Stomach (tissue), 9 donors: Measurements from ENCODE around the gene NTRK2. TPM values are rescaled to one million over a fixed set of nuclear protein-coding genes. Genes with fewer than 3 reads are reported as not detected.
"Not testable (repeated sequence)": the region's sequence is repeated elsewhere in the genome, so short reads cannot be mapped to it uniquely, and the experiment has no call there.

Experiments
- DNase-seq, 2 donors: peaks; one replicate each; pipeline versions ENCODE4 v3.0.0 to v3.0.0-alpha.2; 2013 to 2019
- H3K27ac ChIP-seq, 5 donors: fragments of 200-600 bp in 4 of 5; sonication (generic) in 4 of 5; one replicate each; pipeline ENCODE4 v1.5.1; 2013 to 2019; ENCODE audit warnings: mild to moderate bottlenecking in 1 of 5, moderate library complexity in 1 of 5
- H3K27me3 ChIP-seq, 3 donors: fragments of 200-600 bp; sonication (generic); one replicate each; pipeline ENCODE4 v1.5.1; 2017 to 2019; ENCODE audit warnings: mixed run types in 1 of 3
- H3K36me3 ChIP-seq, 4 donors: fragments of 200-600 bp; sonication (generic); 1 replicate in 3 of 4; 2 replicates in 1 of 4; pipeline ENCODE4 v1.5.1; 2016 to 2019
- H3K4me1 ChIP-seq, 4 donors: fragments of 200-600 bp; sonication (generic); one replicate each; pipeline ENCODE4 v1.5.1; 2016 to 2019
- H3K4me3 ChIP-seq, 4 donors: fragments of 200-600 bp; sonication (generic) in 3 of 4; one replicate each; pipeline ENCODE4 v1.5.1; 2016 to 2019; ENCODE audit warnings: mild to moderate bottlenecking in 1 of 4
- H3K9me3 ChIP-seq, 4 donors: fragments of 200-600 bp; sonication (generic); one replicate each; pipeline ENCODE4 v1.5.1; 2016 to 2019
- EP300 ChIP-seq: sonication (generic); formaldehyde crosslinking; IDR thresholded peaks from one replicate; pipeline ENCODE4 v1.6.1; 2017; ENCODE audit warnings: antibody characterized with exemption
- POLR2A ChIP-seq, 4 donors: fragments of 450-650 bp; IDR thresholded peaks; one replicate each; pipeline ENCODE4 v1.6.1; 2016; ENCODE audit warnings: antibody characterized with exemption in 4 of 4, control low read depth in 2 of 4, mild to moderate bottlenecking in 1 of 4, moderate library complexity in 1 of 4
- POLR2AphosphoS5 ChIP-seq, 3 donors: sonication (generic); formaldehyde crosslinking; IDR thresholded peaks; one replicate each; pipeline ENCODE4 v1.6.1; 2016; ENCODE audit warnings: antibody characterized with exemption in 3 of 3
- WGBS, 5 donors: extraction: QIAGEN DNeasy Blood & Tissue Kit in 3 of 5; methylation state at CpG; one replicate each; pipeline versions ENCODE4 v1.1.5 to v1.1.7; 2013 to 2018; 5-methylcytosine and 5-hydroxymethylcytosine counted together
- intact Hi-C: fragments of 100-400 bp; cut with DNase I; formaldehyde crosslinking; loops from one replicate; pipeline ENCODE4 v1.15.1; 2023; ENCODE audit warnings: low total_unique reads
- polyA plus RNA-seq, 3 donors: library from polyadenylated mRNA; stranded (reverse); fragments of 200-250 nt; gene quantifications; one replicate each; pipeline ENCODE4 v1.2.3, GENCODE V29; 2013
- total RNA-seq, 5 donors: library from RNA; depleted of rRNA; stranded (reverse); fragments of >200 nt; gene quantifications; one replicate each; pipeline versions ENCODE4 v1.1.0 to v1.2.3, GENCODE V29; 2014 to 2016
- TF ChIP-seq, protein P1 (sequence below), 7 experiments: fragments of 450-650 bp in 4 of 7; fragments of 200-600 bp in 3 of 7; sonication (generic) in 3 of 7; IDR thresholded peaks; one replicate each; pipeline ENCODE4 v1.5.1; 2016 to 2019; ENCODE audit warnings: antibody characterized with exemption in 7 of 7, control low read depth in 2 of 7, mild to moderate bottlenecking in 1 of 7
- donor health status: healthy with polysubstance abuse.
- donor health status: Bipolar disorder and iron deficiency.
- donor health status: healthy.

Gene NTRK2
- total and polyA plus RNA-seq, 8 donors: 0.06 to 8.8 (median 2.6) TPM

DNA sequence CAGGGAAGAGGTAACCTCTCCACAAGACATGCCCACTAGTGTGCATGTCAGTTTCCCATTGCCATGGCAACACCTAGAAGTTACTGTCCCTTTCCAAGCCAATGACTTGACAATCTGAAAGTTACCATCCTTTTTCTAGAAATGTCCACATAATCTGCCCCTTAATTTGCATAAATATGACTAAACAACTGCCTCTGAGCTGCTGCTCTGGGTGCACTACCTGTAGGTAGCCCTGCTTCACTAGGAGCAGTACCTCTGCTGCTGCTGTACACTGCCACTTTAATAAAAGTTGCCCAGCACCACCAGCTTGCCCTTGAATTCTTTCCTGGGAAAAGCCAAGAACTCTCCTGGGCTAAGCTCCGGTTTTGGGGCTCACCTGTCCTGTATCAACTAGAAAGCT is 392.4 kb downstream of the NTRK2 start:
- Histone ChIP-seq H3K4me3 (no peak overlapping the region), H3K9me3 (peaks cover 0 to 5% (median 0%) of the 10 kb centered on the region in 4 donors), H3K36me3 (no peaks in the 10 kb centered on the region), H3K27ac (no peak overlapping the region), H3K27me3 (no peaks in the 10 kb centered on the region), H3K4me1 (no peaks in the 10 kb centered on the region)
- WGBS, 5 donors: 67 to 89% (median 78%) methylated on average over 1 of the region's 1 CpG
- intact Hi-C loops: no loop called here
- no peak for TF ChIP-seq POLR2AphosphoS5 (IDR thresholded peaks at IDR 0.05)
- TF ChIP-seq EP300: no peak
- TF ChIP-seq, protein P1, sequence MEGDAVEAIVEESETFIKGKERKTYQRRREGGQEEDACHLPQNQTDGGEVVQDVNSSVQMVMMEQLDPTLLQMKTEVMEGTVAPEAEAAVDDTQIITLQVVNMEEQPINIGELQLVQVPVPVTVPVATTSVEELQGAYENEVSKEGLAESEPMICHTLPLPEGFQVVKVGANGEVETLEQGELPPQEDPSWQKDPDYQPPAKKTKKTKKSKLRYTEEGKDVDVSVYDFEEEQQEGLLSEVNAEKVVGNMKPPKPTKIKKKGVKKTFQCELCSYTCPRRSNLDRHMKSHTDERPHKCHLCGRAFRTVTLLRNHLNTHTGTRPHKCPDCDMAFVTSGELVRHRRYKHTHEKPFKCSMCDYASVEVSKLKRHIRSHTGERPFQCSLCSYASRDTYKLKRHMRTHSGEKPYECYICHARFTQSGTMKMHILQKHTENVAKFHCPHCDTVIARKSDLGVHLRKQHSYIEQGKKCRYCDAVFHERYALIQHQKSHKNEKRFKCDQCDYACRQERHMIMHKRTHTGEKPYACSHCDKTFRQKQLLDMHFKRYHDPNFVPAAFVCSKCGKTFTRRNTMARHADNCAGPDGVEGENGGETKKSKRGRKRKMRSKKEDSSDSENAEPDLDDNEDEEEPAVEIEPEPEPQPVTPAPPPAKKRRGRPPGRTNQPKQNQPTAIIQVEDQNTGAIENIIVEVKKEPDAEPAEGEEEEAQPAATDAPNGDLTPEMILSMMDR (IDR thresholded peaks at IDR 0.05): no peak
- TF ChIP-seq POLR2A (IDR thresholded peaks at IDR 0.05): no peak
- DNase-seq: no peak

DNA sequence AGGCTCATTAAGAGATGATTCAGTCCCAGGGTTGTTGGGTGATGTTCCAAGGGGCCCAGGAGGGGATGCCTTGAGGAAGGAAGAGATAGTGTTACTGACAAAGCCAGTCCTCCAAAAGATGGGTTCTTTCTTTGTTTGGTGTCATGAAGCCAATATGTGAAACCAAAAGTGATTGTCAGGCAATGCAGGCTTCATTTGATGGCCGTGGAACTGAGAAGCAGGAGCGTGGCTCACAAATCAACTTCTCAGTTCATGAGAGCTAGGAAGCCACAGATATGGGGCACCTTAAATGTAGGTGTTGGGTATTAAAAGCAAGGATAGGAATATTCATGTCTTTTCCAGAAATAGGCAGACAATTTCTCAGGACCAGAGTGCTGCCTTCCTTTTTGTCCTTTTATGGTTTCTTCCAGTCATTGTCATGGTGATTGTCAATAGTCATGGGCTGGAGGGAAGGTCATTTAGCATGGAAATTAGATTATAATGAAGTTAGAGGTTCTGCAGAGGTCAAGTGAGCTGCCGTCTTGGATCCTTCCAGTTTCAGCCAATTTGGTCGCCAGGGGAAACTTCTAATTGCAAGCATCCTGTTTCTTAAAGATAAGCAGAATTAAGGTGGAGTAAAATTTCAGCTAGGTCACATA is 393.0 kb downstream of the NTRK2 start:
- intact Hi-C loops: no loop called here

DNA sequence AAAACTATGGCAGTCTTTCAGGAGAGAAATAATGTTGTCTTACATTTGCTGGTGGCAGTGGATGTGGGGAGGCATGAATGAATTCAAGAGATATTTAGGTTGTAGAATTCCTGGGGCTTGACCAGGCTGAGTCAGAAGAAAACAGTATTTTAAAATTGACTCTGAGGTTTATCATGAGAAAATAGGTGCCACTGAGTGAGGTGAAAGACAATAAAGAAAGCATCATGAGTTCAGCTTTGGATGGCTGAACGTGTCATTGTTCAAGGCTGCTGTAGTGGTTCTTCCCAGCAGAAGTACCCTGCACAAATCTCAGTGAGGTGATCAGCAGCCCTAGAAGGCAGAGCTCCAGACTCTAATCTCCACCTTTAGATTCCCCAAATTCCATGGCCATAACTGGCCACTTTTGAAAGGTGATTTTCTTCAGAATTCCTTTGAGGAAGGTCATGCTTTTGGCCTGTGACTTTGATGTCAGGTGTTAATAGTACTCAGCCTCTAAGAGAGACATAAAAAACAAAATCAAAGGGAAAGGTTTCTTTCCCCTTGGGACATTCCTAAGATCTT is 395.4 kb downstream of the NTRK2 start:
- WGBS, 5 donors: 80 to 93% (median 88%) methylated on average over 1 of the region's 1 CpG
- DNase-seq: no peak
- no peaks in the 10 kb centered on the region for H3K27me3 ChIP-seq
- H3K27ac ChIP-seq: no peak overlapping the region
- H3K36me3 ChIP-seq: no peaks in the 10 kb centered on the region
- H3K9me3 ChIP-seq: peaks cover 0 to 5% (median 0%) of the 10 kb centered on the region in 4 donors
- H3K4me3 ChIP-seq: no peak overlapping the region
- TF ChIP-seq, protein P1 (IDR thresholded peaks at IDR 0.05): no peak
- TF ChIP-seq POLR2A (IDR thresholded peaks at IDR 0.05): no peak
- TF ChIP-seq EP300: no peak
- TF ChIP-seq POLR2AphosphoS5 (IDR thresholded peaks at IDR 0.05): no peak
- H3K4me1 ChIP-seq: no peaks in the 10 kb centered on the region
- intact Hi-C loops: no loop called here

More for the DNA sequence above, 393.0 kb downstream of the NTRK2 start:
- Histone ChIP-seq H3K4me3 (no peak overlapping the region), H3K9me3 (peaks cover 0 to 5% (median 0%) of the 10 kb centered on the region in 4 donors), H3K27ac (no peak overlapping the region), H3K27me3 (no peaks in the 10 kb centered on the region), H3K36me3 (no peaks in the 10 kb centered on the region), H3K4me1 (no peaks in the 10 kb centered on the region)
- DNase-seq: no peak
- TF ChIP-seq, protein P1 (IDR thresholded peaks at IDR 0.05): no peak
- TF ChIP-seq EP300: no peak
- no peak for TF ChIP-seq POLR2AphosphoS5 (IDR thresholded peaks at IDR 0.05)
- no peak for TF ChIP-seq POLR2A (IDR thresholded peaks at IDR 0.05)
- 57 to 74% (median 68%) methylated on average over 4 of the region's 4 CpGs for WGBS, 5 donors

DNA sequence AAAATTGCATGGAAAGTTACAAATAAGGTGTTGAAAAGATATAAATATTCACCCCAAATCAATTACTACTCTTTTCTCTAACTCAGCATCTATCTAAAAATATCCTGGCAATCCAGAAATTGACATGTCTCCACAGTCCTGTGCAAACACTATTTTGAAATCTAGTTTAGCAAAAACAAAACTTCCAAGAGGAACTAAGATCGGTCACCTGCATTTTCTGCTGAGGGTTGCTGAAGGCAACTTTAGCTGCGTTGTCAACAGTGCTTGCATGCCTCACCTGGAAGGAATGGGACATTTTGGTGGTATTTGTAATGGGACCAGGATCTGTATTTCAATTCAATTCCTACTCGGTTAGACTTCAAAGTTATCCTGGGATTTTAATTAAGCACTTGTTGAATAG is 398.3 kb downstream of the NTRK2 start:
- TF ChIP-seq, protein P1 (IDR thresholded peaks at IDR 0.05): no peak
- TF ChIP-seq POLR2A (IDR thresholded peaks at IDR 0.05): no peak
- no peak for TF ChIP-seq POLR2AphosphoS5 (IDR thresholded peaks at IDR 0.05)
- TF ChIP-seq EP300: no peak
- Histone ChIP-seq H3K36me3 (no peaks in the 10 kb centered on the region), H3K27ac (no peak overlapping the region), H3K9me3 (no peaks in the 10 kb centered on the region), H3K4me3 (no peak overlapping the region), H3K4me1 (no peaks in the 10 kb centered on the region), H3K27me3 (no peaks in the 10 kb centered on the region)
- WGBS, 5 donors: 80 to 95% (median 89%) methylated on average over 3 of the region's 3 CpGs
- intact Hi-C loops: no loop called here
- no peak for DNase-seq

DNA sequence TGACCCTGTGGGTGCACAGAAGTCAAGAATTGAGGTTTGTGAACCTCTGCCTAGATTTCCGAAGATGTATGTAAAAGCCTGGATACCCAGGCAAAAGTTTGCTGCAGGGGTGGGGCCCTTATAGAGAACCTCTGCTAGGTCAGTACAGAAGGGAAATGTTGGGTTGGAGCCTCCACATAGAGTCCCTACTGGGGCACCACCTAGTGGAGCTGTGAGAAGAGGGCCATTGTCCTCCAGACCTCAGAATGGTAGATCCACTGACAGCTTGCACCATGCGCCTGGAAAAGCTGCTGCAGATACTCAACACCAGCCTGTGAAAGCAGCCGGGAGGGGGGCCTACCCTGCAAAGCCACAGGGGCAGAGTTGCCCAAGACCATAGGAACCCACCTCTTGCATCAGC is 399.9 kb downstream of the NTRK2 start:
- WGBS, 5 donors: 82 to 100% (median 94%) methylated on average over 2 to 3 of the region's 3 CpGs
- H3K36me3 ChIP-seq, H3K4me1 ChIP-seq, H3K4me3 ChIP-seq, intact Hi-C loops, H3K27ac ChIP-seq, DNase-seq, H3K9me3 ChIP-seq, H3K27me3 ChIP-seq: not testable (repeated sequence)
